ENCODE results near the gene DYNLT4. TPM values are rescaled to one million over a fixed set of nuclear protein-coding genes. Genes with fewer than 3 reads are reported as not detected.

Gene DYNLT4
- total RNA-seq, 1 donor from 2014 or later, result 5.2 TPM

GRCh38 chr1:44831516-44831915 lies 24.4 kb upstream of the DYNLT4 start:
- no peaks in the 10 kb centered on the region for H3K9me3 ChIP-seq
- no peaks in the 10 kb centered on the region for H3K36me3 ChIP-seq
- peak in 1 of 2 donors; percentile 4 for ATAC-seq
- no peak for DNase-seq
- intact Hi-C loops (cut with DNase I), result no loop called here
- no peak overlapping the region for H3K27ac ChIP-seq
- no peak for TF ChIP-seq CTCF (IDR thresholded peaks at IDR 0.05)
- H3K27me3 ChIP-seq (ENCODE audit: low read depth), result no peaks in the 10 kb centered on the region
- H3K4me3 ChIP-seq, result no peak overlapping the region
- H3K4me1 ChIP-seq, result peaks cover 26% of the 10 kb centered on the region

GRCh38 chr1:44830900-44831304 lies 23.8 kb upstream of the DYNLT4 start:
- ATAC-seq, result no peak
- Histone ChIP-seq H3K27ac (no peak overlapping the region), H3K9me3 (no peaks in the 10 kb centered on the region), H3K36me3 (no peaks in the 10 kb centered on the region), H3K4me1 (peaks cover 27% of the 10 kb centered on the region), H3K27me3 (ENCODE audit: low read depth) (no peaks in the 10 kb centered on the region), H3K4me3 (no peak overlapping the region)
- no peak for TF ChIP-seq CTCF (IDR thresholded peaks at IDR 0.05)
- intact Hi-C loops (cut with DNase I), result no loop called here
- DNase-seq, result no peak

GRCh38 chr1:44829506-44830384 lies 22.6 kb upstream of the DYNLT4 start:
- H3K9me3 ChIP-seq, result no peaks in the 10 kb centered on the region
- H3K4me1 ChIP-seq, result peaks cover 26% of the 10 kb centered on the region
- TF ChIP-seq CTCF (IDR thresholded peaks at IDR 0.05), result no peak
- no peak overlapping the region for H3K27ac ChIP-seq
- no peak for ATAC-seq
- H3K4me3 ChIP-seq, result no peak overlapping the region
- intact Hi-C loops (cut with DNase I), result no loop called here
- DNase-seq, result no peak
- H3K36me3 ChIP-seq, result no peaks in the 10 kb centered on the region
- no peaks in the 10 kb centered on the region for H3K27me3 ChIP-seq (ENCODE audit: low read depth)

- Histone ChIP-seq H3K27ac (no peak overlapping the region), H3K27me3 (ENCODE audit: low read depth) (no peaks in the 10 kb centered on the region), H3K9me3 (no peaks in the 10 kb centered on the region), H3K36me3 (no peaks in the 10 kb centered on the region), H3K4me3 (no peak overlapping the region), H3K4me1 (peaks cover 26% of the 10 kb centered on the region)
- no peak for DNase-seq
- ATAC-seq, result no peak
- intact Hi-C loops (cut with DNase I), result no loop called here
- no peak for TF ChIP-seq CTCF (IDR thresholded peaks at IDR 0.05)
These were observed 21.8 kb upstream of the DYNLT4 start for GRCh38 chr1:44828841-44829440.

GRCh38 chr1:44828003-44828651 lies 21.0 kb upstream of the DYNLT4 start:
- no peak for DNase-seq
- Histone ChIP-seq H3K9me3 (no peaks in the 10 kb centered on the region), H3K27me3 (ENCODE audit: low read depth) (no peaks in the 10 kb centered on the region), H3K36me3 (no peaks in the 10 kb centered on the region), H3K27ac (no peak overlapping the region), H3K4me3 (no peak overlapping the region), H3K4me1 (peaks cover 26% of the 10 kb centered on the region)
- TF ChIP-seq CTCF (IDR thresholded peaks at IDR 0.05), result no peak
- ATAC-seq, result no peak
- intact Hi-C loops (cut with DNase I), result no loop called here
